Measurements from ENCODE around the gene DNAJC16. TPM values are rescaled to one million over a fixed set of nuclear protein-coding genes. Genes with fewer than 3 reads are reported as not detected.
A peak's percentile ranks its signal among the peaks of the same experiment; 100 is the strongest.

The DNAJC16 gene
- polyA plus RNA-seq, 1 donor (not counting 4 experiments of a cell fraction or from before 2014, with no cell fraction given), result 13.7 TPM

- Histone ChIP-seq H3K79me2 (ENCODE audit: control insufficient read depth, insufficient read depth, low read length) (peaks cover 16% of the 10 kb centered on the region), H4K20me1 (ENCODE audit: control insufficient read depth, extremely low read depth, insufficient read depth, low read length) (no peaks in the 10 kb centered on the region), H2AFZ (ENCODE audit: control insufficient read depth, low read length) (peak overlapping the region; percentile 87), H3K9me3 (ENCODE audit: control insufficient read depth, low read depth, low read length) (no peaks in the 10 kb centered on the region), H3K27me3 (ENCODE audit: control insufficient read depth, extremely low read depth, insufficient read depth, low read length) (no peaks in the 10 kb centered on the region), H3K36me3 (ENCODE audit: control insufficient read depth in 2 of 2, extremely low read depth in 1 of 2, insufficient read depth in 2 of 2, low read length in 2 of 2) (peaks cover 0 to under 1% of the 10 kb centered on the region in 2 experiments), H3K27ac (ENCODE audit: control insufficient read depth, insufficient read depth, low read length) (peak overlapping the region; percentile 79), H3K4me1 (ENCODE audit: control insufficient read depth, extremely low read depth, insufficient read depth, low read length) (peaks cover 21% of the 10 kb centered on the region), H3K4me2 (ENCODE audit: control insufficient read depth, extremely low read depth, insufficient read depth, low read depth, low read length) (peak overlapping the region; percentile 95), H3K9ac (ENCODE audit: control insufficient read depth, extremely low read depth, insufficient read depth, low read length) (peak overlapping the region; percentile 82), H3K4me3 (ENCODE audit: control insufficient read depth in 2 of 3, extremely low read depth in 1 of 3, insufficient read depth in 2 of 3, low read depth in 1 of 3, low read length in 3 of 3) (peak overlapping the region; percentile 47 to 83 (median 72)), H3K9me1 (ENCODE audit: control insufficient read depth, extremely low read depth, insufficient read depth, low read length) (no peaks in the 10 kb centered on the region)
- dilution Hi-C loops (cut with MboI; ENCODE audit: extremely low pct_ligation_motif_present, low sequenced_read_pairs), result no loop called here
- no peak for FAIRE-seq
- TF ChIP-seq EZH2 (IDR thresholded peaks at IDR 0.05; ENCODE audit: low read length), result no peak
- no peak for TF ChIP-seq CTCF (optimal IDR thresholded peaks at IDR 0.05 in 1 of 3, IDR thresholded peaks at IDR 0.05 in 1 of 3, conservative IDR thresholded peaks at IDR 0.05 in 1 of 3; ENCODE audit: extremely low read depth in 1 of 3, insufficient read depth in 2 of 3, low read length in 3 of 3)
- no peak for DNase-seq (ENCODE audit: low read depth, low spot score)
Measured at GRCh38 chr1:15525050-15526020, 1.3 kb upstream of the DNAJC16 start.

- Histone ChIP-seq H3K9ac (ENCODE audit: control insufficient read depth, extremely low read depth, insufficient read depth, low read length) (peak overlapping the region; percentile 82), H3K9me1 (ENCODE audit: control insufficient read depth, extremely low read depth, insufficient read depth, low read length) (no peaks in the 10 kb centered on the region), H4K20me1 (ENCODE audit: control insufficient read depth, extremely low read depth, insufficient read depth, low read length) (no peaks in the 10 kb centered on the region), H3K27me3 (ENCODE audit: control insufficient read depth, extremely low read depth, insufficient read depth, low read length) (no peaks in the 10 kb centered on the region), H2AFZ (ENCODE audit: control insufficient read depth, low read length) (peak overlapping the region; percentile 89), H3K27ac (ENCODE audit: control insufficient read depth, insufficient read depth, low read length) (peak overlapping the region; percentile 79), H3K4me2 (ENCODE audit: control insufficient read depth, extremely low read depth, insufficient read depth, low read depth, low read length) (peak overlapping the region; percentile 95), H3K79me2 (ENCODE audit: control insufficient read depth, insufficient read depth, low read length) (peaks cover 16% of the 10 kb centered on the region), H3K4me3 (ENCODE audit: control insufficient read depth in 2 of 3, extremely low read depth in 1 of 3, insufficient read depth in 2 of 3, low read depth in 1 of 3, low read length in 3 of 3) (peak overlapping the region; percentile 47 to 83 (median 72)), H3K36me3 (ENCODE audit: control insufficient read depth in 2 of 2, extremely low read depth in 1 of 2, insufficient read depth in 2 of 2, low read length in 2 of 2) (peaks cover 0 to 1% of the 10 kb centered on the region in 2 experiments), H3K4me1 (ENCODE audit: control insufficient read depth, extremely low read depth, insufficient read depth, low read length) (peaks cover 21% of the 10 kb centered on the region), H3K9me3 (ENCODE audit: control insufficient read depth, low read depth, low read length) (no peaks in the 10 kb centered on the region)
- DNase-seq (ENCODE audit: low read depth, low spot score) (peak; percentile 7), FAIRE-seq (no peak)
- TF ChIP-seq EZH2 (IDR thresholded peaks at IDR 0.05; ENCODE audit: low read length), result no peak
- dilution Hi-C loops (cut with MboI; ENCODE audit: extremely low pct_ligation_motif_present, low sequenced_read_pairs), result no loop called here
Measured at GRCh38 chr1:15526021-15526489, 593 bp upstream of the DNAJC16 start.

Data from keratinocyte (primary cell).